Kidney epithelial cell (primary cell): Measurements from ENCODE around the gene IQSEC2. TPM values are rescaled to one million over a fixed set of nuclear protein-coding genes. Genes with fewer than 3 reads are reported as not detected.

Source experiments
- DNase-seq: peaks from one replicate; pipeline ENCODE4 v3.0.0-alpha.2; 2010; ENCODE audit warnings: low read depth
- H3K27me3 ChIP-seq: 2 replicates; pipeline ENCODE4 v1.6.0; 2011; ENCODE audit warnings: low read length; ENCODE audit not compliant: control insufficient read depth, insufficient read depth
- H3K36me3 ChIP-seq: 2 replicates; pipeline ENCODE4 v1.5.1; 2011; ENCODE audit warnings: low read length; ENCODE audit not compliant: control insufficient read depth, insufficient read depth
- H3K4me3 ChIP-seq: 2 replicates; pipeline ENCODE4 v1.5.1; 2011; ENCODE audit warnings: low read depth, mild to moderate bottlenecking, control low read depth, low read length
- total RNA-seq: library from RNA; depleted of rRNA; stranded (reverse); fragments of >200 nt; gene quantifications from 2 replicates; pipeline ENCODE4 v1.2.3, GENCODE V29; 2015
- TF ChIP-seq, protein P1 (sequence below): IDR thresholded peaks from 2 replicates; pipeline ENCODE4 v1.5.1; 2011; ENCODE audit warnings: mild to moderate bottlenecking, moderate library complexity, low read length, control low read depth, inconsistent platforms; ENCODE audit not compliant: insufficient read depth, poor library complexity, severe bottlenecking

The IQSEC2 gene
- total RNA-seq, 1 donor from 2014 or later, result 7.2 TPM

DNA sequence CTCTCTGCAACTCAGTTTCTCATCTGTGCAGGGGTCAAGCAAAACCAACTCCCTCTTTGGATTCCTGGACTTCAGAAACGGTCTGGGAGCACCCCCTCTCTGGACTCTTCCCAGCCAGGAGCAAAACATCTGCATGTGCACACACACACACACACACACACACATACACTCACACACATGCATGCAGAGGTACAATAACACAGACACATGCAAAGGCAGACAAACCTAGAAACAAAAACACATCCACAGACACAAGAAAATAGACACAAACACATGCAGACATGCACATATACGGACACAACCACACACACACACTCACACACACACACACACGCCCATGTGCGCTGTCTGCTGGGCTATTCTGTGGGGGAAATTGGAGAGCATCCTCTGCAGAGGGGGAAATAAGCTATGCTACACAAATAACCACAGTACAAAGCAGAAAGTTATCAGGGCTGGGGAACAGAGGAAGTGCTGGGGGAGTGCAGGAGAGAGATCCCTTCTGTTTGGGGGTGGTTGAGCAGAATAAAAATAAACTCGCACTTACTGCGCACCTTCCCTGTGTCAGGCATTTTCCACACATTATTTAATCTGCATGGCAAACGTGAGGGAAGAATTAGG lies 19.9 kb downstream of the IQSEC2 start:
- no peaks in the 10 kb centered on the region for H3K36me3 ChIP-seq
- no peak overlapping the region for H3K4me3 ChIP-seq
- DNase-seq, result no peak
- peaks cover 16% of the 10 kb centered on the region for H3K27me3 ChIP-seq
- TF ChIP-seq, protein P1, sequence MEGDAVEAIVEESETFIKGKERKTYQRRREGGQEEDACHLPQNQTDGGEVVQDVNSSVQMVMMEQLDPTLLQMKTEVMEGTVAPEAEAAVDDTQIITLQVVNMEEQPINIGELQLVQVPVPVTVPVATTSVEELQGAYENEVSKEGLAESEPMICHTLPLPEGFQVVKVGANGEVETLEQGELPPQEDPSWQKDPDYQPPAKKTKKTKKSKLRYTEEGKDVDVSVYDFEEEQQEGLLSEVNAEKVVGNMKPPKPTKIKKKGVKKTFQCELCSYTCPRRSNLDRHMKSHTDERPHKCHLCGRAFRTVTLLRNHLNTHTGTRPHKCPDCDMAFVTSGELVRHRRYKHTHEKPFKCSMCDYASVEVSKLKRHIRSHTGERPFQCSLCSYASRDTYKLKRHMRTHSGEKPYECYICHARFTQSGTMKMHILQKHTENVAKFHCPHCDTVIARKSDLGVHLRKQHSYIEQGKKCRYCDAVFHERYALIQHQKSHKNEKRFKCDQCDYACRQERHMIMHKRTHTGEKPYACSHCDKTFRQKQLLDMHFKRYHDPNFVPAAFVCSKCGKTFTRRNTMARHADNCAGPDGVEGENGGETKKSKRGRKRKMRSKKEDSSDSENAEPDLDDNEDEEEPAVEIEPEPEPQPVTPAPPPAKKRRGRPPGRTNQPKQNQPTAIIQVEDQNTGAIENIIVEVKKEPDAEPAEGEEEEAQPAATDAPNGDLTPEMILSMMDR, result no peak

DNA sequence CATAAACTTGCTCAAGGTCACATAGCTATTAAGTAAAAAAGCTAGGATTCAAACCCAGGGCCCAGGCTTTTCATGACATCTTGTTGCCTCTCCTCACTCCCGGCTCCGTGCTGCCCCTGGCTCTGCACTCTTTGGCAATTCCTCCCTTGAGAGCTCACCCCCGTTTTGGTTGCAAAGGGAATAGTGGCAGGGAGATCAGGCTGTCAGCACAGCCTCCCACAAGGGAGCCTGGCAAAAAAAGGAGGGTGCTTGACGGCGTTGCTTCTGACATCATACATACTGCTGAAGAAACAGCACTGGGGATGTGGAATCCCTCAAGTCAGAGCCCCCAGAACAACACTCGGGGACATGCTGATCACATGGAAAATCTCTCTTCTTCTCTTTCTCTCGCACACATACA lies 20.5 kb downstream of the IQSEC2 start:
- H3K4me3 ChIP-seq, result no peak overlapping the region
- H3K27me3 ChIP-seq, result peaks cover 17% of the 10 kb centered on the region

DNA sequence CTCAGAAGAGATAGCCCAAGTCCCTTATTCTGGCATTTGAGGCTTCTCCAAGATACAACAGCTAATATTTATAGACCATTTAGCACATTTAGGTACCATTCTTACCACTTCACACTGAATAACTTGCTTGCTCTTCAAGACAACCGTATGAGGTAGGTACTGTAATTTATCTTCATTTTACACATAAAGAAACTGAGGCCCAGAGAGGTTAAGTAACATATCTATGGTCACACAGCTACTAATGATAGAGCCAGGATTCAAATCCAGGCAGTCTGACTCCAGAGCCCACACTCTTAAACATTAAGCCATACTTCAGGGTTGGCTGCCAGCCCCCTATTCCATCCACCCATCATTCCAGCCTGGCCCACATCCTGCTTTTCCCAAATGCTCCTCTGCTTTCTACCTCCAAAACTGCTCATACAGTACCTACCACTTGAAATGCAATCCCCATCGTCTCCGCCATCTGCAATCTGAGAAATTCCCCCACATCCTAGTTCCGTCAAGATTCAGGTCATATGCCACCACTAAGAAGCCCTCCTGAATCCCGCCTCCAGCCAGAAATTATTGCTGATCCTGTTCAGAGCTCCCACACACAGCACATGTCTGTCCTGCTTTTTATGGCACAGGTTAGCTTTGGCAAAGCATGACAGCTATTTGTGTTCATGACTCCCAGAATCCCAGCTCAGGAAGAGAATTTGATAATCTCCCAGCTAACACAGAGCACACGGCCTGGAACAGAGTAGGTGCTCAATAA lies 23.5 kb downstream of the IQSEC2 start:
- no peaks in the 10 kb centered on the region for H3K36me3 ChIP-seq
- no peak for DNase-seq
- TF ChIP-seq, protein P1, result no peak
- H3K27me3 ChIP-seq, result peaks cover 21% of the 10 kb centered on the region
- no peak overlapping the region for H3K4me3 ChIP-seq

More for the DNA sequence above, 20.5 kb downstream of the IQSEC2 start:
- no peak for DNase-seq
- TF ChIP-seq, protein P1, result no peak
- no peaks in the 10 kb centered on the region for H3K36me3 ChIP-seq

DNA sequence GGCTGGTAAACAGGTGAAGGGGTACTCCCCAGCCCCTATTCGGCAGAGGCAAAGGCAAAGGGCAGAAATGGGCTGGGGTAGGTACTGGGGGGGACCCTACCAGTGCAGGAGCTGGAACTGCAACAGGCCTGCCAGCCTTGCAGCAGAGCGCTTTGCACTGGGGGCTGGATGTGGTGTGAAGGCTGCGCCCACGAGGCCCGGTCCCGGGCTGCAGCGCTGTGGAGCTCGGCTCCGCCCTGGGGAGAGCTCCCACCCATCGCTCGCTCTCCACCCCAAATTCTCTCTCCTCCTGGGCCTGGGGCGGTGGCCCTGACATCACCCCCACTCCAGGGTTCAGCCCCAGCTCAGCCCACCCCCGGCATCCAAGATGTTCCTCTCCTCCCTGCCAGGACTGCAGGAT lies 24.2 kb downstream of the IQSEC2 start:
- peaks cover 20% of the 10 kb centered on the region for H3K27me3 ChIP-seq
- no peak overlapping the region for H3K4me3 ChIP-seq
- H3K36me3 ChIP-seq, result no peaks in the 10 kb centered on the region
- TF ChIP-seq, protein P1, result no peak
- DNase-seq, result no peak

DNA sequence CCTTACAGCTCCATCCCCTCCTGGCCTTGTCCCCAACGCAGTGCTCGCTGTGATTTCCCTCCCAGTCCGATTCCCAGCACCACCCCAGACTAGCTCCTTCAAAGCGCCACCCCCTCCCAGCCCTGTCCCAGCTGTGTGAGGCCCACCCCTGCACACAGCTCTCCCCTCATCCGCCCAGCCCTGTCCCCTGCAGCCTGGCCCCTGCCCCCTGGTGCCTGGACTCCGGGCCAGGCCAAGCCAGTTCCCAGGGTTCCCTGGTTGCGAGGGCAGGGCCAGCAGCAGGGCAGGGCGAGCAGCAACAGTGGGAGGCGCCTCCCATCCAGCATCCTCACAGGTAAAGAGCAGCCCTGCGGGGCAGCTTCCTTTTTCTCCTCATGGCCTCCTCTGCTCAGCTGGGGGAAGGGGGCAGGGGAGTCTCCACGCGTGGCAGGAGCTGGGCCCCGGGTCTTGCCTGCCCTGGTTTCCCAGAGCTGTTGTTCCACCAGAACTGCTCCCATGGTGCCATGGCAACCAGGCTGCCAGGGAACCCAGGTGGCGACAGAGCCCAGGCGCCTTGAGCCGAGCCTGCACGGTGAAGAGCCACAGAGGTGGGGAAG lies 24.8 kb downstream of the IQSEC2 start:
- no peaks in the 10 kb centered on the region for H3K36me3 ChIP-seq
- H3K4me3 ChIP-seq, result no peak overlapping the region
- DNase-seq, result no peak
- TF ChIP-seq, protein P1, result no peak
- H3K27me3 ChIP-seq, result peaks cover 16% of the 10 kb centered on the region
